Kidney capillary endothelial cell (primary cell): ENCODE data around the gene CHRM5.
"Not testable (repeated sequence)": the region's sequence is repeated elsewhere in the genome, so short reads cannot be mapped to it uniquely, and the experiment has no call there.

ENCODE experiments used
- DNase-seq: peaks from one replicate; pipeline ENCODE4 v3.0.0-alpha.2; 2018; ENCODE audit warnings: low spot score

The CHRM5 gene

DNA sequence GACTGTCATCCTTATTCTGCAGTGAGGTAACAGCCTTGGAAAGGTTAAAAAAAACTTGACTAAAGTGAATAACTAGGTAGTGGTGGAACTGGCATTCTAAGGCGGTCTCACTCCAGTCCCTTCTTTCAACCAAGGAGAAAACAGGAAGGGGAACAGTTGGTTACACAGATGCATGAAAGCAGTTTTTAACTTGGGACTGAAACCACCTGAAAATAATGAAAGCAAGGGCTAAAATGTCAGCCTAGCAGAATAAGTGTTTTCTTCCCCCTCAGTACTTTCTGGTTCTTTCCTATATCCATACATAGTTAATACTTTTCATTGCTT is 71.5 kb downstream of the CHRM5 start:
- no peak for DNase-seq

DNA sequence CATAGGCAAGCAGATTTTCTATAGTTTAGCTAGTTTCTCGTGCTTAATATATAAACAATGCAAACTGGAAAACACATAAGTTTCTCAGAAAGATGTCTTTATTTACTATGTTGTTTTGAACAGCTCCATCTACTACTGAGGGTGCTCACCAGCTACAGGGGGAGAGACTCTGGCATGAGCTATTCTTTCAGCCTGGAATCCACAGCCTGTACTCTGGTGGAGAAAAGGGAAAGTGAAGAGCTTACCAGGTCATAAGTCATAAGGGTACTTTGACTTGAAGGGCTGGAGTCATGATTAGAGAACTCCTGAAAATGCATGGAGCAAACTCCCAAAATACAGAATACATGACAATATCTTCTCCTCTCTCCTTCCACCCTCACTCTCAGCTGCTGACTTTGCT is 75.1 kb downstream of the CHRM5 start:
- DNase-seq = no peak

DNA sequence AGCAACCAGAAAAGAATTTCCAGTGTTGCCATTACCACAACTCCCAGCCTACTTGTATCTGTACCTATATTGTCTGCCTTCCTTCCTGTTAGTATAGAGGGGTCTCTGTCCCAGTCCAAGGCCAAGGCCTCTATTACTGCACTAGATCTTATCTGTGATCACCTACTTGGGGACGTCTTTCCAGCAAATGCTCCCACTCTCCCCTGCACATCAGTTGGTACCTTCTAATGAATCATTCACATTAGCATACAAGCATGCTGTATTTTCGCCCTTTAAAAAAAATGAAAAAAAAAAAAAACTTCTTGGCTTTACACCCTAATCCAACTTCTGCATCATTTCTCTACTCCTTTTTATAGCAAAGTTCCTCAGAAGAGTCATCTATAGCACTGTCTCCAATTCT is 75.5 kb downstream of the CHRM5 start:
- DNase-seq = no peak

DNA sequence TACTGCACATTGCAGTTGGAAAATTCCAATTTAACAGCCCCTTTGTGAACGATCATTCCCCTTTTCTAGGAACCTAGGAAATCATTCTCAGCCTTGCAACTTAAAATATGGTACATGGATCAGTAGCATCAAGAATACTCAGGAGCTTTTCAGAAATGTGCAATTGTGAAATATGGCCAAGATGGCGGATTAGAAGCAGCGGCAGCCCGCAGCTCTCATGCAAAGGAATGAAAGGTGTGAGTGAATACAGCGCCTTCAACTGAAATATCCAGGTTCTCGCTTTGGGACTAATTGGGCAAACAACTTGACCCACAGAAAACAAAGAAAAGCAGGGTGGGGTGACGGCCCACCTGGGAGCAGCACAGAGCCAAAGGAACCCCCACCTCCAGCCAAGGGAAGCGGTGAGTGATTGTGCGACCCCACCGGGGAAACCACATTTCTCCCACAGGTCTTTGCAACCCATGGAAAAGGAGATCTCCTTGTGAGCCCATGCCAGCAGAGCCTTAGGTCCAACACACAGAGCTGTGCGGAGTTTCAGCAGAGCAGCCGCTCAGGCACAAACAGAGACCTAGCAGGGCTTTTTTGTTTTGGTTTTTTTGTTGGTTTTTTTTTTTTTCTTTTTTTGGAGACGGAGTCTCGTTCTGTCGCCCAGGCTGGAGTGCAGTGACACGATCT is 78.3 kb downstream of the CHRM5 start:
- no peak for DNase-seq

DNA sequence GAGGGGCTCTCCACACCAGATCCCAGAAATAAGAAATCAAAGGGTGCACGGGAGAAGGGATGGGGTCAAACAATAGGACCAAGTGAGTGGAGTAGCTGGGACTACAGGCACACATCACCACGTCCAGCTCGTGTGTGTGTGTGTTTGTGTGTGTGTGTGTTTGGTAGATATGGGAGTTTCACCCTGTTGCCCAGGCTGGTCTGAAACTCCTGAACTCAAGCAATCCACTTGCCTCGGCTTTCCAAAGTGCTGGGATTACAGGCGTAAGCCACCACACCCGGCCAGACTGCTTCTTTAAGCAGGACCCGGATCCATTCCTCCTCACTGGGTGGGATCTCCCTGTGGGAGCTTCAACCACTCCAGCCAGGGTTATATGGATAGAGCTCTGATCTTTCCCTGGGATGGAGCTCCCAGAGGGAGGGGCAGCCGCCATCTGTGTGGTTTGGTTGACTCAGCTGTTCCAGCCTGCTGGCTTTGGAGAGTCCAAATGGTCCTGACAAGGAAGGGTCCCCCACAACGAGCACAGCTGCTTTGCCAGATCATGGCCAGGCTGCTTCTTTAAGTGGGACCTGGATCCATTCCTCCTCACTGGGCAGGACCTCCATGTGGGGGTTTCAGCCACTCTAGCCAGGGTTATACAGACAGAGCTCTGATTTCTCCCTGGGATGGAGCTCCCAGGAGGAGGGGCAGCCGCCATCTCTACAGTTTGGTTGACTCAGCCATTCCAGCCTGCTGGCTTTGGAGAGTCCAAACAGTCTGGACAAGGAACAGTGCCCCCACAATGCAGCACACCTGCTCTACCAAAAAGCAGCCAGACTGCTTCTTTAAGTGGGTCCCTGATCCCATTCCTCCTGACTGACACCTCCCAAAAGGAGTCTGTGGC is 79.8 kb downstream of the CHRM5 start:
- no peak for DNase-seq

DNA sequence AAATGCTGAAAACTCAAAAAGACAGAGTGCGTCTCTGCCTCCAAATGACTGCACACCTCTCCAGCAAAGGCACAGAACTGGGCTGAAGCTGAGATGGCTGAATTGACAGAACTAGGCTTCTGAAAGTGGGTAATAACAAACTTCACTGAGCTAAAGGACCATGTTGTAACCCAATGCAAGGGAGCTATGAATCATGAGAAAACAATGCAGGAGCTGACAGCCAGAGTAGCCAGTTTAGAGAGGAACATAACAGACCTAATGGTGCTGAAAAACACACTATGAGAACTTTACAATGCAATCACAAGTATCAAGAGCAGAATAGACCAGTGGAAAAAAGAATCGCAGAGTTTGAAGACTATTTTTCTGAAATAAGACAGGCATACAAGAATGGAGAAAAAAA is 80.8 kb downstream of the CHRM5 start:
- no peak for DNase-seq

DNA sequence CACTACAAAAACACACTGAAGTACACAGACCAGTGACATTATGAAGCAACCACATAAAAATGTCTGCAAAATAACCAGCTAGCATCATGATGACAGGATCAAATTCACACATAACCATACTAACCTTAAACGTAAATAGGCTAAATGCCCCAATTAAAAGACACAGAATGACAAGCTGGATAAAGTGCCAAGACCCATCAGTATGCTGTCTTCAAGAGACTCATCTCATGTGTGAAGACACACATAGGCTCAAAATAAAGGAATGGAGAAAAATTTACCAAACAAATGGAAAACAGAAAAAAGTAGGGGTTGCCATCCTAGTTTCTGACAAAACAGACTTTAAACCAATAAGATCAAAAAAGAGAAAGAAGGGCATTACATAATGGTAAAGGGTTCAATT is 82.1 kb downstream of the CHRM5 start:
- DNase-seq = not testable (repeated sequence)

DNA sequence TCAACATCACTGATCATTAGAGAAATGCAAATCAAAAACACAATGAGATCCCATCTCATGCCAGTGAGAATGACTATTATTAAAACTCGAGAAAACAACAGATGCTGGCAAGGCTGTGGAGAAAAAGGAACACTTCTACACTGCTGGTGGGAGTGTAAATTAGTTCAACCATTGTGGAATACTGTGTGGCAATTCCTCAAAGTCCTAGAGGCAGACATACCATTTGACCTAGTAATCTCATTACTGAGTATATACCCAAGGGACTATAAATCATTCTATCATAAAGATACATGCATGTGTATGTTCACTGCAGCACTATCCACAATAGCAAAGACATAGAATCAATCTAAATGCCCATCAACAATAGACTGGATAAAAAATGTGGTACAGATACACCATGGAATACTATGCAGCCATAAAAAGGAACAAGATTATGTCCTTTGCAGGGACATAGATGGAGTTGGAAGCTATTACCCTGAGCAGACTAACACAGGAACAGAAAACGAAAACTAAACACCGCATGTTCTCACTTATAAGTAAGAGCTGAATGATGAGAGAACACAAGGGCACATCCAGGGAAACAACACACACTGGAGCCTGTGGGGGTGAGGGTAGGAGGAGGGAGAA is 85.9 kb downstream of the CHRM5 start:
- DNase-seq = no peak

DNA sequence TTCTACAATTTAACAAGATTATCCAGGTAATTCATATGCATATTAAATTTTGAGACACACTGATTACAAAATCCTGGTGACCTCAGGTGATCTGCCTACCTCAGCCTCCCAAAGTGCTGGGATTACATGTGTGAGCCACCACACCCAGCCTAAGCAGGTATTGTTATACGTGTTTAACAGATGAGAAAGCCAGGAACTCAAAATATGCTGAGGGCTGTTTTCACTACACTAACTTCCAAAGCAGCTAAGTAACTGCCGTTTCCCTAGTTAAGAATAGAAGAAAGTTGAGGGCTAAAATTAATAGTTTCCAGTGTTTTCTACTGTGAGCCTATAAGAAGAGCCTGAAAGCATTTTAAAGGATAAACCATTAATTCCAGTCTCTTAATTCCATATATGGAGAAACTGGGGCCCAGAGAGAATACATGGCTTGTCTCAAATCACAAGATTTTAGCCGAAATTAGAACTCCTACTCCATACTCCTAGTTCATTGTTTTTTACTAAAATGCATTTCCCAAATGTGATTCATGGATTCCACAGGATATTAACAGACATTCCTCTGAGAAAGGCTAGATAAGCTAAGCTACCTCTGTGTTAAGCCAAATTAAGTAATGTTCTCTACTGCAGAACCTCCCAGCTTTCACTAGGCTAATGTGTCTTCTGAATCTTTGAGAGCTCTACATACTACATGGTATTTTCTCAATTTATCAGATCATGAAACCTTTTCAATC is 87.7 kb downstream of the CHRM5 start:
- DNase-seq = peak; percentile 53

DNA sequence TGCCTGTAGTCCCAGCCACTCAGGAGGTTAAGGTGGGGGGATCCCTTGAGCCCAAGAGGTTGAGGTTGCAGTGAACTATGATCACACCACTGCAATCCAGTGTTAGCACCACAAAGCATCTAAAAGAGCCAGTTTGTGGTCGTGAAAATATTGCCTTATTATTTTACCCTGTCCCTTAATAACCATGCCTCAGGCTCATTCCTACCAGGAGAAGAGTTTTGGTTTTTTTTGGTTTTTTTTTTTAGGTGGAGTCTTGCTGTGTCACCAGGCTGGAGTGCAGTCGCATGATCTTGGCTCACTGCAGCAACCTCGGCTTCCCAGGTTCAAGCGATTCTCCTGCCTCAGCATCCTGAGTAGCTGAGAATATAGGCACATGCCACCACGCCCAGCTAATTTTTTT is 88.6 kb downstream of the CHRM5 start:
- no peak for DNase-seq

DNA sequence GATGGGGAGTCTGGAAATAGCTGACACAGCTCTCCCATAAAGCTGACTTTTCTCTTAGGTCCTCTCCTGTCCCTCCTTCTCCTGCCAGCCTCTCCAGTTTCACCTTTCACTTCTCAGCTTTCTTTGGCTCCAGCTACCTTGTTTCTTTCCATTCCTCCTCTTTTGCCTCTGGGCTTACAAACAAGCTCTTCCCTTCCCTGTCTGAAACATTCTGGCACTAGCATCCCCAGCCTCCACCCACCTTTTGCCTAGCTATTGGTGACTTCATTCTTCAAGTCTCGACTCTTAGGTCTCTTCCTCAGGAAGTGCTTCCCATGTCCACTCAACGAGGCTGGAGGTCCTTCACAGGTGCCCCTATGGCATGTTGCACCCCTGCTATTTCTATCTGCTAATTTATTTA is 91.2 kb downstream of the CHRM5 start:
- DNase-seq = no peak

DNA sequence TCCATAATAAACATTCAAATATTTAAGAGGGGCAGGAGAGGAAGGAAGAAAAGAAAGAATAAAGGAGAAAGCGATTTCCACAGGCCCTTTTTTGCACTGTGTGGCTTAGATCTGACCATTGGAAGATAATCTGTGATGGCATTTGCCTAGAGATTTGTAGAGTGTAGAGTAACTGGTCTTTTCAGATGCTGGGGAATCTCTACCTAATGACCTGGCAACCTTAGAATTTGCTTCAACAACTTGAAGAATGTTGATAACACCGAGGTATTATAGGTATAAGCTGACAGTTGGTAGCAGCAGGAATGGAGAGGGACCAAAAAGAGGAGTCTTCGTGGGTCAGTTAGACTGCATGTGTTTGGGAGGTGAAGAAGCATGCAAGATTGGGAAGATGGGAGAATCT is 91.6 kb downstream of the CHRM5 start:
- DNase-seq = no peak

DNA sequence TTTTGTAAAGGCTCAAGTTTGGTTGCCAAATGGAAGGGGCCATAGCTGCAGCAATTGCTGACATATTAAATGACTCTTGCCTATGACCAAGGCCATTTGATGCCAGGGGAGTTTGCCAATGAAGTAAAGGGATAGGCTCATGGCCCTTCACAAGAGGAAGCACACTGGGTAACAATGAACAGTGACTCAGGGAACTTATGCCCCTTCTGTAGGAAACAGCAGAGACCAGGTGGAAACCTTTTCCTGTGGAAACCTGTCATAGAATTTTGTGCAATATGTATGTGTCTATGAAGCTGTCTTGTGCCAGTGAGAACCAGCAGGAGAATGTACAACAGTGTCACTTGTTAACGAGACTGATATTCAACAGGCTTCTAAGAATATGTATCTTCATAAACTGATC is 96.1 kb downstream of the CHRM5 start:
- peak; percentile 36 for DNase-seq

DNA sequence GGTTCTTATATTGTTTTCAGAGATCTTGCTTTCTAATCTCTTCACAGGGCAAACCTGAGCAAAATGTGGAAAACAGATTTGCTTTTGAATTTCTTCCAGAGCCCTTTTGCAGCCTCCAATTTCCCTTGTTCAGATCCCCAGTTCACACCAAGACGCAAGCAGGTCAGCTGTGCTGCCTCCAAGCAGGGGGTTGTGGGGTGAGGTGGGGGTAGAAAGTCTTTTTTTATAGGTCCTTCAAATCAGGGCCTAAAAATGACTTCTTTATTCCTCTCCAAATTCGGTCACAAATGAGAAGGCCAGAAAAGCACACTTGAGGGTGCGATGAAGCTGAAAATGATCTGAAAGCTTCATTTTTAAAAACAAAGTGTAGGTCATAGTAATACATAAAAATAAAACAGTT is 97.0 kb downstream of the CHRM5 start:
- no peak for DNase-seq

DNA sequence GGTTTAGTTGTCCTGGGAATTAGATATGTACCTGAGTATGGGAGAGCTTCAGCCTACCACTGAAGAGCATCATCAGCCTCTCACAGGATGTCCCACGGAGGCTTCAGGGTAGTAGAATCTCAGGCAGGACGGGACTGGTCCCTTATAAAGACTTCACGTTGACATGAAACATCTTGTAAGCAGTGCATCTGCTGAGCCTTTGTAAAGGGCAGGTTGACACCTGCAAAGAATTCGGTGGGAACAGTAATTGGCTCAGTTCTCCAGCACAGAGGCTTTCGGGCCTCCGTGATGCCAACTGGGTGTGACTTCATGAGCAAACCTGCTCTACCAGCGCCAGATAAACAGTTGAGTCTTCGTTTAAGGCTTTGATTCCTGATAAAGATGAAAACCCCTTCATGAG is 97.6 kb downstream of the CHRM5 start:
- DNase-seq = no peak

DNA sequence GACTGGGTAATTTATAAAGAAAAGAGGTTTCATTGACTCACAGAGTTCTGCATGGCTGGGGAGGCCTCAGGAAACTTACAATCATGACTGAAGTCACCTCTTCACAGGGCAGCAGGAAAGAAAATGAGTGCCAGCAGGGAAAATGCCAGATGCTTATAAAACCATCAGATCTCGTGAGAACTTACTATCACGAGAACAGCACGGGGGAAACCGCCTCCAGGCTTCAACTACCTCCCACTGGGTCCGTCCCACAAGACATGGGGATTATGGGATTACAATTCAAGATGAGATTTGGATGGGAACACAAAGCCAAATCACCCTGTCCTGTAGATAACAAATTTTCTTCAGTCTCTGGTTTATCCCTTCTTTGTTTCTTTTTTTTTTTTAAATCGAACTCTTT is 101.7 kb downstream of the CHRM5 start:
- no peak for DNase-seq

DNA sequence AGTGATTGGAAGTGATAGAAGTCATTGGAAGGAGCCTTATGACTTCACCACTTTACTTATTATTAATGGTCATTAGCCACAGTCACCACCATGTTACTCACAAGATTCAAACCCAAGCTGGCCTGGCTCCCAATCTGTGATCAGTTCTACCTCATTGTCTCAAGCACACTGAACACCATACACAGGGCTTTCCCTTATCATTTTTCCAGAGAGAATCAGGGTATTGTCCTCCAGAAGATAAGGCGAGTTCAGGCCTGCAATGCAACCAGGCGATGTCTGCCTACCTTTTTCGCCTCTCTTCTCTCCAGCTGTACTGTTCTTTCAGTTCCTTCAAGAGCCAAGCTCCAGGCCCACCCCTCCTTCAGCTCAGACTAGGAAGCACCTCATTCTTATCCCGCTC is 108.5 kb downstream of the CHRM5 start:
- DNase-seq = no peak

DNA sequence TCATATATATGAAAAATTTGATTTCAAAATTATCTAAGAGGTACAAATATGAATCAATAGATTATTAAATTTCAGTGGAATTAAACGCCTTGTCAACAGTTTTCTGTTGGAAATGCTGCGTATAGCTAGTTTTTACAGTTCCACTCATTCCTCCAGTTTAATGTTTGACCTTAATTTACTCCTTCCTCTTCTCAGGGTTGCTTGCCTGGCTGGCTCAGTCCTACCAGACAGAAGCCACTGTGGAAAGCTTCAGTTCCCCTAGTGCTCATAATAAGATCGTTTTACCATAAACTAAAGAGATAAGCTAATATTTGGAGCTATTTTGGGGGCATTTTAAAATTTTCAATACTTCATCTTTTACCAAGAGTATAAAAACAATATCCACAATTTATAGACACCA is 110.6 kb downstream of the CHRM5 start:
- DNase-seq = no peak

DNA sequence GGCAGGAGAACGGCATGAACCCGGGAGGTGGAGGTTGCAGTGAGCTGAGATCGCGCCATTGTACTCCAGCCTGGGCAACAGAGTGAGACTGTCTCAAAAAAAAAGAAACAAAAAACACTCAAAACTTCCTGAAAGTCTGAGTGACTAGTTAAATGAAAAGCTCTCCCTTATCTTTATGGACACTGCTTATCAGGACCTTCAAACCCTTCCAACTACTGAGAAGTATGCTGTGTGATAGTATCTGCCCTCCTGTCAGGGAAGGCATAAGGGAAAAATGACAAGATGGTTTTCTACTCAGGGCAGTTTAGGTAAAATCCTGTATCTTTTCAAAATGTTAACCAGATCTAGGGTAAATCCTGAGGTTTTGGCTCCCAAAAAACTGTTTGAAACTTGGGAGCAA is 111.6 kb downstream of the CHRM5 start:
- no peak for DNase-seq

DNA sequence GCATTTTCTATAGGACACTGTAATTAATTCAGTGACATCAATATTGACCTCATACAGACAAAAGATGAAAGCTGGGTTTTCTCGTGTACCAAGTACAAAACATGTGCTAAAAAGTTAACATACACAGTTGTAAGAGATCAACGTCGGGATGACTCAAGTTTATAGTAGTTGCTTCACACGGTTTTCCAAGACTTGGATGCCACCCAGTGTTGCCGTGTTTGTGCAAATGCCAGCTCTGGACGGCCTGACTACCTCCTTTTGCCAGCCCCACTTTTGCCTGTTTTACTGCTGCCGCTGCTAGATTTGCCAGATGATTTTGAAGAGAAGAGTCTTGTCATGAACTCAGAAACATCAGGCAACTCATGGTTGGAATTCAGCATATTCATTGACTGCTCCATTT is 115.8 kb downstream of the CHRM5 start:
- no peak for DNase-seq

DNA sequence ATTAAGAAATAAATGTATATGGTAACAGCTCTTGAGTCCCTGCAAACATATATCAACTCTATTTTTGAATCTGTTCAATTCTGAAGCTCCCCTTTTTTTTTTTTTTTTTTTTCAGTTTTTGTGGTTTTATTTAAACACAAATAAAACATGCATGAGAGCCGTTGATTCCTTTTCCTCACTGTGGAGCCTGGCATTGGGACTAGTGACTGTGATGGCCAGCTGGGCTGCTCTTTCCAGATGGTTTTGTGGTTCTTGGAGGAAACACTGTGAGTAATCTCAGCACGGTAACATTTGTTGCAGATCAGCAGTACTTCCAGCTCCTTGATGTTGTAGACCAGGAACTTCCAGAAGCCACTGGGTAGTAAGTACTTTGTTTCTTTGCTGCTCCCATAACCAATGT is 117.4 kb downstream of the CHRM5 start:
- DNase-seq = no peak

DNA sequence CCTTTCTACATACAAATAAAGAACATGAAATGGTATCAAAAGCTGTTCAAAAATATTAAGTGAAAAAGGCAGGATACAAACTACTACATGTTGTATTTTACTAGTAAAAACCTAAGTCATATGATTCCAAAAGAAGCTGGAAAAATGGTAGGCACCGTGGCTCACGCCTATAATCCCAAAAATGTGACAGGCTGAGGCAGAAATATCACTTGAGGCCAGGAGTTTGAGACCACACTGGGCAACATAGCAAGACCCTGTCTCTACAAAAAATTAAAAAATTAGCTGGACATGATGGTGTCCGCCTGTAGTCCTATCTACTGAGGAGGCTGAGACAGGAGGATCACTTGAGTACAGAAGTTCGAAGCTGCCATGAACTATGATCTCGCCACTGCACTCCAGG is 131.6 kb downstream of the CHRM5 start:
- no peak for DNase-seq
